TTC549 (cell line): Measurements from ENCODE around the gene OTX1.
A peak's percentile ranks its signal among the peaks of the same experiment; 100 is the strongest.
"Not testable (repeated sequence)": the region's sequence is repeated elsewhere in the genome, so short reads cannot be mapped to it uniquely, and the experiment has no call there.

Experiments used
- FAIRE-seq: peaks from 2 replicates; lab custom pipeline; 2012; peaks lifted over from hg19 to GRCh38; lab: Jason Lieb, UNC

OTX1 gene

GRCh38 chr2:63058921-63059792 is 8.5 kb downstream of the OTX1 start:
- no peak for FAIRE-seq

- FAIRE-seq: no peak
These were observed 9.3 kb downstream of the OTX1 start for GRCh38 chr2:63059793-63060471.

- FAIRE-seq: no peak
These were observed 9.9 kb downstream of the OTX1 start for GRCh38 chr2:63060472-63060991.

- FAIRE-seq: no peak
These were observed 13.6 kb downstream of the OTX1 start for GRCh38 chr2:63064197-63064596.

GRCh38 chr2:63064661-63065060 is 14.0 kb downstream of the OTX1 start:
- no peak for FAIRE-seq

- no peak for FAIRE-seq
These were observed 15.6 kb downstream of the OTX1 start for GRCh38 chr2:63066265-63066664.

- no peak for FAIRE-seq
These were observed 16.2 kb downstream of the OTX1 start for GRCh38 chr2:63066838-63067237.

GRCh38 chr2:63071664-63072063 is 21.0 kb downstream of the OTX1 start:
- FAIRE-seq: no peak

GRCh38 chr2:63073994-63074393 is 23.4 kb downstream of the OTX1 start:
- FAIRE-seq: no peak

GRCh38 chr2:63074399-63074798 is 23.8 kb downstream of the OTX1 start:
- not testable (repeated sequence) for FAIRE-seq

GRCh38 chr2:63078852-63079606 is 28.4 kb downstream of the OTX1 start:
- FAIRE-seq: peak; percentile 54

GRCh38 chr2:63081404-63081803 is 30.8 kb downstream of the OTX1 start:
- FAIRE-seq: no peak

GRCh38 chr2:63086687-63087086 is 36.1 kb downstream of the OTX1 start:
- no peak for FAIRE-seq

GRCh38 chr2:63092401-63092800 is 41.8 kb downstream of the OTX1 start:
- no peak for FAIRE-seq

- no peak for FAIRE-seq
These were observed 42.2 kb downstream of the OTX1 start for GRCh38 chr2:63092857-63093256.

- FAIRE-seq: no peak
These were observed 42.9 kb downstream of the OTX1 start for GRCh38 chr2:63093502-63093901.

GRCh38 chr2:63096491-63096890 is 45.9 kb downstream of the OTX1 start:
- no peak for FAIRE-seq

GRCh38 chr2:63099032-63099431 is 48.4 kb downstream of the OTX1 start:
- no peak for FAIRE-seq

GRCh38 chr2:63101954-63102353 is 51.3 kb downstream of the OTX1 start:
- FAIRE-seq: no peak

- FAIRE-seq: no peak
These were observed 53.9 kb downstream of the OTX1 start for GRCh38 chr2:63104482-63104881.
